ENCODE data around the gene GLO1.

Gene GLO1

GRCh38 chr6:38681850-38682249, 21.1 kb downstream of the GLO1 start:
- no peaks in the 10 kb centered on the region for H3K4me1 ChIP-seq (ENCODE audit: control insufficient read depth, insufficient read depth, low read length)
- H3K4me3 ChIP-seq (ENCODE audit: low read depth, low read length) = no peak overlapping the region
- H3K27me3 ChIP-seq (ENCODE audit: control insufficient read depth, insufficient read depth, low read length) = no peaks in the 10 kb centered on the region
- no peaks in the 10 kb centered on the region for H3K9me3 ChIP-seq (ENCODE audit: control insufficient read depth, insufficient read depth, low read length)
- no peak overlapping the region for H3K9ac ChIP-seq (ENCODE audit: low read depth, low read length)
- peaks cover 13% of the 10 kb centered on the region for H3K36me3 ChIP-seq (ENCODE audit: control insufficient read depth, insufficient read depth, low read length)

GRCh38 chr6:38679668-38680067, 23.3 kb downstream of the GLO1 start:
- no peaks in the 10 kb centered on the region for H3K27me3 ChIP-seq (ENCODE audit: control insufficient read depth, insufficient read depth, low read length)
- peaks cover 13% of the 10 kb centered on the region for H3K36me3 ChIP-seq (ENCODE audit: control insufficient read depth, insufficient read depth, low read length)
- no peak overlapping the region for H3K4me3 ChIP-seq (ENCODE audit: low read depth, low read length)
- H3K9ac ChIP-seq (ENCODE audit: low read depth, low read length) = no peak overlapping the region
- no peaks in the 10 kb centered on the region for H3K9me3 ChIP-seq (ENCODE audit: control insufficient read depth, insufficient read depth, low read length)
- no peaks in the 10 kb centered on the region for H3K4me1 ChIP-seq (ENCODE audit: control insufficient read depth, insufficient read depth, low read length)

- Histone ChIP-seq H3K4me1 (ENCODE audit: control insufficient read depth, insufficient read depth, low read length) (no peaks in the 10 kb centered on the region), H3K4me3 (ENCODE audit: low read depth, low read length) (no peak overlapping the region), H3K36me3 (ENCODE audit: control insufficient read depth, insufficient read depth, low read length) (peaks cover 13% of the 10 kb centered on the region), H3K9ac (ENCODE audit: low read depth, low read length) (no peak overlapping the region), H3K9me3 (ENCODE audit: control insufficient read depth, insufficient read depth, low read length) (no peaks in the 10 kb centered on the region), H3K27me3 (ENCODE audit: control insufficient read depth, insufficient read depth, low read length) (no peaks in the 10 kb centered on the region)
Observed at GRCh38 chr6:38678178-38678760, 24.7 kb downstream of the GLO1 start.

GRCh38 chr6:38676974-38677544, 25.9 kb downstream of the GLO1 start:
- H3K4me1 ChIP-seq (ENCODE audit: control insufficient read depth, insufficient read depth, low read length) = no peaks in the 10 kb centered on the region
- H3K4me3 ChIP-seq (ENCODE audit: low read depth, low read length) = no peak overlapping the region
- no peaks in the 10 kb centered on the region for H3K27me3 ChIP-seq (ENCODE audit: control insufficient read depth, insufficient read depth, low read length)
- no peak overlapping the region for H3K9ac ChIP-seq (ENCODE audit: low read depth, low read length)
- no peaks in the 10 kb centered on the region for H3K9me3 ChIP-seq (ENCODE audit: control insufficient read depth, insufficient read depth, low read length)
- peaks cover 13% of the 10 kb centered on the region for H3K36me3 ChIP-seq (ENCODE audit: control insufficient read depth, insufficient read depth, low read length)

GRCh38 chr6:38676236-38676973, 26.5 kb downstream of the GLO1 start:
- H3K9me3 ChIP-seq (ENCODE audit: control insufficient read depth, insufficient read depth, low read length) = no peaks in the 10 kb centered on the region

GRCh38 chr6:38673397-38674165, 29.4 kb downstream of the GLO1 start:
- no peaks in the 10 kb centered on the region for H3K9me3 ChIP-seq (ENCODE audit: control insufficient read depth, insufficient read depth, low read length)
- peaks cover 3% of the 10 kb centered on the region for H3K36me3 ChIP-seq (ENCODE audit: control insufficient read depth, insufficient read depth, low read length)
- H3K27me3 ChIP-seq (ENCODE audit: control insufficient read depth, insufficient read depth, low read length) = no peaks in the 10 kb centered on the region
- H3K4me3 ChIP-seq (ENCODE audit: low read depth, low read length) = no peak overlapping the region
- no peaks in the 10 kb centered on the region for H3K4me1 ChIP-seq (ENCODE audit: control insufficient read depth, insufficient read depth, low read length)
- H3K9ac ChIP-seq (ENCODE audit: low read depth, low read length) = no peak overlapping the region

More at GRCh38 chr6:38676236-38676973, 26.5 kb downstream of the GLO1 start:
- Histone ChIP-seq H3K4me3 (ENCODE audit: low read depth, low read length) (no peak overlapping the region), H3K27me3 (ENCODE audit: control insufficient read depth, insufficient read depth, low read length) (no peaks in the 10 kb centered on the region), H3K36me3 (ENCODE audit: control insufficient read depth, insufficient read depth, low read length) (peaks cover 10% of the 10 kb centered on the region), H3K9ac (ENCODE audit: low read depth, low read length) (no peak overlapping the region), H3K4me1 (ENCODE audit: control insufficient read depth, insufficient read depth, low read length) (no peaks in the 10 kb centered on the region)

- no peaks in the 10 kb centered on the region for H3K4me1 ChIP-seq (ENCODE audit: control insufficient read depth, insufficient read depth, low read length)
- H3K36me3 ChIP-seq (ENCODE audit: control insufficient read depth, insufficient read depth, low read length) = no peaks in the 10 kb centered on the region
Observed at GRCh38 chr6:38671885-38672467, 31.0 kb downstream of the GLO1 start.

GRCh38 chr6:38658418-38659167, 44.4 kb downstream of the GLO1 start:
- no peaks in the 10 kb centered on the region for H3K36me3 ChIP-seq (ENCODE audit: control insufficient read depth, insufficient read depth, low read length)
- no peaks in the 10 kb centered on the region for H3K9me3 ChIP-seq (ENCODE audit: control insufficient read depth, insufficient read depth, low read length)
- no peak overlapping the region for H3K4me3 ChIP-seq (ENCODE audit: low read depth, low read length)
- H3K9ac ChIP-seq (ENCODE audit: low read depth, low read length) = no peak overlapping the region
- no peaks in the 10 kb centered on the region for H3K4me1 ChIP-seq (ENCODE audit: control insufficient read depth, insufficient read depth, low read length)
- H3K27me3 ChIP-seq (ENCODE audit: control insufficient read depth, insufficient read depth, low read length) = no peaks in the 10 kb centered on the region

More at GRCh38 chr6:38671885-38672467, 31.0 kb downstream of the GLO1 start:
- Histone ChIP-seq H3K9ac (ENCODE audit: low read depth, low read length) (no peak overlapping the region), H3K4me3 (ENCODE audit: low read depth, low read length) (no peak overlapping the region), H3K9me3 (ENCODE audit: control insufficient read depth, insufficient read depth, low read length) (no peaks in the 10 kb centered on the region), H3K27me3 (ENCODE audit: control insufficient read depth, insufficient read depth, low read length) (no peaks in the 10 kb centered on the region)

- Histone ChIP-seq H3K36me3 (ENCODE audit: control insufficient read depth, insufficient read depth, low read length) (no peaks in the 10 kb centered on the region), H3K9ac (ENCODE audit: low read depth, low read length) (no peak overlapping the region), H3K27me3 (ENCODE audit: control insufficient read depth, insufficient read depth, low read length) (no peaks in the 10 kb centered on the region), H3K4me1 (ENCODE audit: control insufficient read depth, insufficient read depth, low read length) (no peaks in the 10 kb centered on the region), H3K9me3 (ENCODE audit: control insufficient read depth, insufficient read depth, low read length) (no peaks in the 10 kb centered on the region), H3K4me3 (ENCODE audit: low read depth, low read length) (no peak overlapping the region)
Observed at GRCh38 chr6:38656896-38657295, 46.0 kb downstream of the GLO1 start.

GRCh38 chr6:38654263-38654662, 48.7 kb downstream of the GLO1 start:
- Histone ChIP-seq H3K4me3 (ENCODE audit: low read depth, low read length) (no peak overlapping the region), H3K9ac (ENCODE audit: low read depth, low read length) (no peak overlapping the region), H3K9me3 (ENCODE audit: control insufficient read depth, insufficient read depth, low read length) (no peaks in the 10 kb centered on the region), H3K4me1 (ENCODE audit: control insufficient read depth, insufficient read depth, low read length) (no peaks in the 10 kb centered on the region), H3K27me3 (ENCODE audit: control insufficient read depth, insufficient read depth, low read length) (no peaks in the 10 kb centered on the region), H3K36me3 (ENCODE audit: control insufficient read depth, insufficient read depth, low read length) (no peaks in the 10 kb centered on the region)

All from iPS-15b (cell line).